ENCODE data around the gene ALDH4A1.

- no peak for TF ChIP-seq GATA2 (IDR thresholded peaks at IDR 0.05; ENCODE audit: low read depth, low read length)
- no peak for TF ChIP-seq GATA3 (IDR thresholded peaks at IDR 0.05; ENCODE audit: low read depth, low read length)
Measured at GRCh38 chr1:18880585-18880984, 21.8 kb downstream of the ALDH4A1 start.
